Caco-2 (cell line): Measurements from ENCODE around the gene NUP98. TPM values are rescaled to one million over a fixed set of nuclear protein-coding genes. Genes with fewer than 3 reads are reported as not detected.

Source experiments
- BruUV-seq: library from RNA; stranded (reverse); fragments of 400-500 nt; replicated peaks from 2 replicates; lab custom pipeline; 2021; lab: Mats Ljungman, UMichigan
- CTCF ChIA-PET: fragments of 300-600 bp; sonication (Branson Sonifier 250); formaldehyde crosslinking; loops from one replicate; lab custom pipeline; 2022; ENCODE audit warnings: antibody characterized with exemption; lab: Charles Lee
- POLR2A ChIA-PET: fragments of 300-600 bp; sonication (Branson Sonifier 250); formaldehyde crosslinking; loops from one replicate; lab custom pipeline; 2022; ENCODE audit warnings: antibody characterized with exemption; lab: Charles Lee
- DNase-seq, 2 experiments: peaks; one replicate each; pipeline versions ENCODE4 v3.0.0 to v3.0.0-alpha.2; 2020 to 2022
- H3K27me3 ChIP-seq: replicated peaks from 2 replicates; pipeline ENCODE4 v1.6.0; 2011; ENCODE audit warnings: low read length; ENCODE audit not compliant: control insufficient read depth, insufficient read depth
- H3K36me3 ChIP-seq: 2 replicates; pipeline ENCODE4 v1.5.1; 2011; ENCODE audit warnings: low read length; ENCODE audit not compliant: control insufficient read depth, insufficient read depth
- H3K4me1 ChIP-seq: fragments of 250-450 bp; sonication (Bioruptor Pico); 2 replicates; pipeline ENCODE4 v1.5.1; 2020; ENCODE audit warnings: mild to moderate bottlenecking
- H3K4me3 ChIP-seq: 2 replicates; pipeline ENCODE4 v1.5.1; 2011; ENCODE audit warnings: low read depth, mild to moderate bottlenecking, control low read depth, low read length
- H3K9me3 ChIP-seq: fragments of 250-450 bp; sonication (Bioruptor Pico); 2 replicates; pipeline ENCODE4 v1.5.1; 2020; ENCODE audit warnings: mild to moderate bottlenecking, moderate library complexity
- H3K27ac Mint-ChIP-seq: one replicate; pipeline ENCODE4 v1.8.0; 2022; ENCODE audit warnings: mixed read lengths; ENCODE audit not compliant: unreplicated experiment
- H3K27me3 Mint-ChIP-seq: one replicate; pipeline ENCODE4 v1.8.0; 2022; ENCODE audit warnings: mixed read lengths; ENCODE audit not compliant: insufficient read depth, unreplicated experiment
- H3K36me3 Mint-ChIP-seq: one replicate; pipeline ENCODE4 v1.8.0; 2022; ENCODE audit warnings: mild to moderate bottlenecking, mixed read lengths; ENCODE audit not compliant: insufficient read depth, unreplicated experiment
- H3K4me1 Mint-ChIP-seq: one replicate; pipeline ENCODE4 v1.8.0; 2022; ENCODE audit warnings: low read depth, mixed read lengths; ENCODE audit not compliant: unreplicated experiment
- H3K4me3 Mint-ChIP-seq: one replicate; pipeline ENCODE4 v1.8.0; 2022; ENCODE audit warnings: mild to moderate bottlenecking, moderate library complexity, mixed read lengths; ENCODE audit not compliant: unreplicated experiment
- H3K9me3 Mint-ChIP-seq: one replicate; pipeline ENCODE4 v1.8.0; 2022; ENCODE audit warnings: mixed read lengths; ENCODE audit not compliant: unreplicated experiment
- CTCF ChIP-seq, 2 experiments: fragments of 200-600 bp in 1 of 2; IDR thresholded peaks; 1 replicate in 1 of 2; 2 replicates in 1 of 2; pipeline versions ENCODE4 v1.5.1 to v1.8.0; 2011 to 2022; ENCODE audit warnings: antibody characterized with exemption in 1 of 2, control low read depth in 1 of 2, inconsistent platforms in 1 of 2, low read depth in 1 of 2, low read length in 1 of 2, mild to moderate bottlenecking in 1 of 2, moderate library complexity in 1 of 2; ENCODE audit not compliant: insufficient read depth in 1 of 2, severe bottlenecking in 1 of 2, unreplicated experiment in 1 of 2
- intact Hi-C: fragments of 100-400 bp; cut with micrococcal nuclease; formaldehyde crosslinking; loops from one replicate; pipeline ENCODE4 v1.10.0; 2022; ENCODE audit not compliant: unreplicated experiment
- total RNA-seq: library from RNA; stranded (reverse); gene quantifications from 2 replicates; pipeline ENCODE4 v1.2.3, GENCODE V29; 2022

Gene NUP98
- total RNA-seq, 1 experiment from 2014 or later, result 146 TPM

- Histone ChIP-seq H3K27me3 (no peaks in the 10 kb centered on the region), H3K4me3 (peak overlapping the region; percentile 68), H3K9me3 (no peaks in the 10 kb centered on the region), H3K36me3 (no peaks in the 10 kb centered on the region), H3K4me1 (peaks cover 14% of the 10 kb centered on the region)
- Mint-ChIP-seq H3K27me3 (no peaks in the 10 kb centered on the region), H3K4me1 (peaks cover 17% of the 10 kb centered on the region), H3K4me3 (peak overlapping the region; percentile 96), H3K36me3 (peaks cover 6% of the 10 kb centered on the region), H3K27ac (peak overlapping the region; percentile 13), H3K9me3 (no peaks in the 10 kb centered on the region)
- DNase-seq, result no peak
- BruUV-seq, result TSS peak; percentile 28
- CTCF ChIA-PET, result interaction anchor here (0.6 to 3.1 kb wide), 12 partner anchors 9 to 232 kb away, joined by 3 to 63 read pairs (median 9); partner anchors contain the start of genes PGAP2 and STIM1
- POLR2A ChIA-PET, result interaction anchor here (0.6 to 2.2 kb wide), 7 partner anchors 9 to 461 kb away, joined by 3 to 11 read pairs (median 8); partner anchors contain the start of genes NUP98, PGAP2, STIM1 and ZNF195
- intact Hi-C loops, result no loop called here
- TF ChIP-seq CTCF (IDR thresholded peaks at IDR 0.05; ENCODE audit: insufficient read depth in 1 of 2, low read depth in 1 of 2, low read length in 1 of 2, severe bottlenecking in 1 of 2, unreplicated experiment in 1 of 2), result no peak
Observed at GRCh38 chr11:3840004-3840869, 42.9 kb upstream of the NUP98 start.

- no TSS peak for BruUV-seq
- Mint-ChIP-seq H3K36me3 (peaks cover 13% of the 10 kb centered on the region), H3K4me1 (peaks cover 32% of the 10 kb centered on the region), H3K4me3 (no peak overlapping the region), H3K27me3 (no peaks in the 10 kb centered on the region), H3K27ac (no peak overlapping the region), H3K9me3 (no peaks in the 10 kb centered on the region)
- no peaks in the 10 kb centered on the region for H3K9me3 ChIP-seq
- intact Hi-C loops, result no loop called here
- H3K4me1 ChIP-seq, result peaks cover 23% of the 10 kb centered on the region
- CTCF ChIA-PET, result no interaction called here
- no peaks in the 10 kb centered on the region for H3K27me3 ChIP-seq
- no peaks in the 10 kb centered on the region for H3K36me3 ChIP-seq
- POLR2A ChIA-PET, result no interaction called here
- no peak overlapping the region for H3K4me3 ChIP-seq
- TF ChIP-seq CTCF (IDR thresholded peaks at IDR 0.05; ENCODE audit: insufficient read depth in 1 of 2, low read depth in 1 of 2, low read length in 1 of 2, severe bottlenecking in 1 of 2, unreplicated experiment in 1 of 2), result no peak
- no peak for DNase-seq
Observed at GRCh38 chr11:3838504-3838903, 41.1 kb upstream of the NUP98 start.

- Mint-ChIP-seq H3K4me3 (no peak overlapping the region), H3K4me1 (peaks cover 33% of the 10 kb centered on the region), H3K27ac (no peak overlapping the region), H3K36me3 (peaks cover 20% of the 10 kb centered on the region), H3K27me3 (no peaks in the 10 kb centered on the region), H3K9me3 (no peaks in the 10 kb centered on the region)
- no peaks in the 10 kb centered on the region for H3K36me3 ChIP-seq
- intact Hi-C loops, result no loop called here
- peaks cover 23% of the 10 kb centered on the region for H3K4me1 ChIP-seq
- no peaks in the 10 kb centered on the region for H3K9me3 ChIP-seq
- no peak for TF ChIP-seq CTCF (IDR thresholded peaks at IDR 0.05; ENCODE audit: insufficient read depth in 1 of 2, low read depth in 1 of 2, low read length in 1 of 2, severe bottlenecking in 1 of 2, unreplicated experiment in 1 of 2)
- no peak overlapping the region for H3K4me3 ChIP-seq
- CTCF ChIA-PET, result no interaction called here
- no TSS peak for BruUV-seq
- POLR2A ChIA-PET, result no interaction called here
- no peak for DNase-seq
- no peaks in the 10 kb centered on the region for H3K27me3 ChIP-seq
Observed at GRCh38 chr11:3837793-3838192, 40.4 kb upstream of the NUP98 start.
